ENCODE measurements around the gene FOXA3. TPM values are rescaled to one million over a fixed set of nuclear protein-coding genes. Genes with fewer than 3 reads are reported as not detected.

Gene FOXA3
- total and polyA plus RNA-seq, 5 experiments from 2014 or later = not detected

DNA sequence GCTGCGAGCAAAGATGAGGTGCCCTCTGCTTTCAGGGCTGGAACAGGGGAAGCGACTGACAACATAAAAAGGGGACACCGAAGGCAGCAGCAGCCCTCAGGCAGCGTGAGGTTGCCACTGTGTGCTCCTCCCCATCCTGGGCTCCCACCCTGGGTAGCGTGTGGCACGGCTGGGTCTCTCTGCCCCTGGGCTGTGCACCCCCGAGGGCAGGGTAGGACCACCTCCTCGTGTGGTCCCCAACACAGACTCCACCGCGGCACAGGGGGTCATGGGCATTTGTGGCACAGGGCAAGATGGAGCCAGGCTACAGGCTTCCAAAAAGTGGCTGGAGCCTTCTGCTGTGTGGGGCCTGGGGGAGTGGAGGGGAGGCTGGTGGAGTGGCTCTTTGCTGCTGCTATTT lies 42.6 kb upstream of the FOXA3 start:
- ATAC-seq = no peak
- no peaks in the 10 kb centered on the region for H3K27me3 Mint-ChIP-seq
- no peak overlapping the region for H3K4me3 Mint-ChIP-seq
- POLR2A ChIA-PET = no interaction called here
- H3K4me1 Mint-ChIP-seq = peaks cover 0 to 12% (median 7%) of the 10 kb centered on the region in 4 donors
- H3K9me3 Mint-ChIP-seq = no peaks in the 10 kb centered on the region
- peak overlapping the region in 2 of 10 donors; percentile 65 to 72 for H3K27ac Mint-ChIP-seq
- DNase-seq = no peak
- peaks cover 0 to 30% (median 6%) of the 10 kb centered on the region in 3 donors for H3K36me3 Mint-ChIP-seq

DNA sequence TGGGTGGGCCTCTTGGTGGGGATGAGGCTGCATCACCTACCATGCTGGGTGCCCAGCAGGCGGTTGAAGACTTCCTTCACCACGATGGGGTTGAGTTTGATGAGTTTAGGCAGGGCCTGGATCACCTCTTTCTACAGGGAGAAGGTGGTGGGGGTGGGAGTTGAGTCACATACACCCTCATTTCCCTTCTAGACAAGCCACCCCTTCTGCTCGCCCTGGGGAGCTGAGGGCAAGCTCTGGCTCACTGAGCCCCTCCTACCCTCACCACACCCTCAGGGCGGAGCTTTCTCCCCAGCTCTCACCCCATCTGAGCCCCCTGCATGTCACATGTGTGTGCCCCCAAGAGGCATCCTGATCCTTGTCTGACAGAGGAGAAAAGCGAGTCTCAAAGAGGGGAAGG lies 41.4 kb upstream of the FOXA3 start:
- no peaks in the 10 kb centered on the region for H3K9me3 Mint-ChIP-seq
- peaks cover 0 to 6% (median 4%) of the 10 kb centered on the region in 4 donors for H3K4me1 Mint-ChIP-seq
- no peak overlapping the region for H3K27ac Mint-ChIP-seq
- no peak for DNase-seq
- ATAC-seq = no peak
- H3K27me3 Mint-ChIP-seq = no peaks in the 10 kb centered on the region
- peaks cover 0 to 38% (median 6%) of the 10 kb centered on the region in 3 donors for H3K36me3 Mint-ChIP-seq
- POLR2A ChIA-PET = interaction anchor here (0.7 to 0.9 kb wide), 2 partner anchors 8 to 9 kb away, joined by 3 to 4 read pairs; partner anchors contain the start of gene RSPH6A
- H3K4me3 Mint-ChIP-seq = no peak overlapping the region

DNA sequence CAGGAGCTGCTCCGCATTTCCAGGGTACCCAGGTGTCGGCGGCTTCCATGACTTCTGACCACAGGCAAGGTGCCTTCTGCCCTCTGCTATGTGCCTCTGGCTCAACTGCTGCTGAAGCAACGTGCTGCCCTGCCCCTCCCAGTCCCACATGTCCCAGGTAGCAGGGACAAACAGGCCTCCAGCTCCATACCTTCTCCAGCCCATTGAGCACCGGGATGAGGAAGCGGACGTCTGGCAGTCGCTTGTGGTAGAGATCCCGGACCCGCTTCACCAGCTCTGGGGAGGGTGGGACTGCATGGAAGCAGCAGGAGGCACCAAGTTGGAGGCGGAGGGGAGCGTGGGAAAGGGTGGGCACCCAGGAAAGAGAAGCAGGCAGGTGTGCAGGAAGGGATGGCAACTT lies 40.9 kb upstream of the FOXA3 start:
- H3K9me3 Mint-ChIP-seq = no peaks in the 10 kb centered on the region
- POLR2A ChIA-PET = interaction anchor here (0.7 kb wide), 1 partner anchor 9 kb away, joined by 4 read pairs; the partner anchor contains the start of gene RSPH6A
- H3K27me3 Mint-ChIP-seq = no peaks in the 10 kb centered on the region
- ATAC-seq (no peak), DNase-seq (no peak)
- no peak overlapping the region for H3K27ac Mint-ChIP-seq
- peaks cover 0 to 6% (median 4%) of the 10 kb centered on the region in 4 donors for H3K4me1 Mint-ChIP-seq
- peaks cover 0 to 41% (median 9%) of the 10 kb centered on the region in 3 donors for H3K36me3 Mint-ChIP-seq
- H3K4me3 Mint-ChIP-seq = no peak overlapping the region

DNA sequence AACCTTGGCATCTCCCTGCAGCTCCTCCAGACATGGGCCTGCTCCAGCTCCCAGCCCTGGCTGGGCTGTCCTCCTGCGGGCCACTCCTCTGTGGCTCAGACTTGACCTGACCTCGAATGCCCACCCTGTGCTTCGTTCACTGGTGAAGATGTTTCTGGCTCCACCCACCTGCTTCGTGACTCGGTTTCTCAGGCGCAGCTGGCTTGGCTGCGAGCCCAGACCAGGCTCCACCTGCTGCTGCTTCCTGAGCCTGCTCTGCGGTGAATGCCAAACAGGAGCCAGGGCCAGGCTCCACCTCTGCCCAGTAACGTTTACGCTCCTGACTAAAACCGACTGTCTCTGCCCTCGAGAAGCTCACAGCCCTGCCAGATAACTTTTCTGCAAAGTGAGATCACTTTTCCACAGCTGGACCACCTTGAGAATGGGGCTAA lies 40.1 kb upstream of the FOXA3 start:
- Mint-ChIP-seq H3K4me1 (peaks cover 0 to 6% (median 4%) of the 10 kb centered on the region in 4 donors), H3K27me3 (no peaks in the 10 kb centered on the region), H3K4me3 (peak overlapping the region in 2 of 10 donors; percentile 62 to 70), H3K36me3 (peaks cover 0 to 50% (median 16%) of the 10 kb centered on the region in 3 donors), H3K27ac (peak overlapping the region in 6 of 10 donors; percentile 45 to 84 (median 72)), H3K9me3 (no peaks in the 10 kb centered on the region)
- POLR2A ChIA-PET = no interaction called here
- no peak for ATAC-seq
- no peak for DNase-seq

DNA sequence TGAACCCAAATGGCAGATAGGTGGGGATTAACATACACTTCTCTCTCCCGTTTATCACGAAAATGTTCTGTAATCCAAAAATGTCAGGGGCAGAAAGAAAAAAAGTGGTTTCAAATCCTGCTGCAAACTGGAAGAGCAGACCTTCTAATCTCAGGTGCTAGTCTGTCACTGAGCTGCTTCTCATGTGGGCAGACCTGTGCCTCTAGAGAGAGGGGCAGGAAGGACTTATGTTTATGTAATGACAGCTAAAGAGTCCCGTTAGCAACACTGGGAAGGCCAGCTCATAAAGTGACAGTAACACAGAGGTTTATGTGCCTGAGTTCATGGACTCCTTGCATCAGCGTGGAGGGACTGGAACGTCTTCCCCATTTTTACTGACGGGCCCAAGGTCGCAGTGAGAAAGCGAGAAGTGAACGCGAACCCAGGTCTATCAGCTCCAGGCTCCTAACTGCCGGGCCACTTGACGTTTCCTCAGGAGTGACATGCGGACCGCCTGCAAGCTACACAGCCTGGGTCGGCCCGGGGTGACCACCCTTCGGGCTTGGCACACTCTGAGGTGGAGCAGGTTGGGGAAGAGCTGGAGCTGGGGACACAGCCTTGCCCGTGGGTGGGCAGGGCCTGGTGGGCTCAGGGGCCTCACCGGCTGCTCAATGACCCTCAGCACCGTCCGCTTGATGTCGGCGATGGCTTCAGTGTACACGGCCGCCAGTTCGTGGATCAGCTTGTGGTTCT lies 39.4 kb upstream of the FOXA3 start:
- Mint-ChIP-seq H3K36me3 (peaks cover 0 to 54% (median 19%) of the 10 kb centered on the region in 3 donors), H3K4me1 (peaks cover 0 to 6% (median 4%) of the 10 kb centered on the region in 4 donors), H3K27ac (peak overlapping the region in 7 of 10 donors; percentile 45 to 84 (median 71)), H3K9me3 (no peaks in the 10 kb centered on the region), H3K4me3 (peak overlapping the region in 3 of 10 donors; percentile 52 to 70 (median 62)), H3K27me3 (no peaks in the 10 kb centered on the region)
- DNase-seq (no peak), ATAC-seq (peak in 1 of 2 donors; percentile 32)
- POLR2A ChIA-PET = interaction anchor here (0.7 kb wide), 1 partner anchor 12 kb away, joined by 3 read pairs; no protein-coding TSS in a partner anchor

- H3K4me3 Mint-ChIP-seq = no peak overlapping the region
Observed at GRCh38 chr19:45825263-45825605, 38.9 kb upstream of the FOXA3 start.

DNA sequence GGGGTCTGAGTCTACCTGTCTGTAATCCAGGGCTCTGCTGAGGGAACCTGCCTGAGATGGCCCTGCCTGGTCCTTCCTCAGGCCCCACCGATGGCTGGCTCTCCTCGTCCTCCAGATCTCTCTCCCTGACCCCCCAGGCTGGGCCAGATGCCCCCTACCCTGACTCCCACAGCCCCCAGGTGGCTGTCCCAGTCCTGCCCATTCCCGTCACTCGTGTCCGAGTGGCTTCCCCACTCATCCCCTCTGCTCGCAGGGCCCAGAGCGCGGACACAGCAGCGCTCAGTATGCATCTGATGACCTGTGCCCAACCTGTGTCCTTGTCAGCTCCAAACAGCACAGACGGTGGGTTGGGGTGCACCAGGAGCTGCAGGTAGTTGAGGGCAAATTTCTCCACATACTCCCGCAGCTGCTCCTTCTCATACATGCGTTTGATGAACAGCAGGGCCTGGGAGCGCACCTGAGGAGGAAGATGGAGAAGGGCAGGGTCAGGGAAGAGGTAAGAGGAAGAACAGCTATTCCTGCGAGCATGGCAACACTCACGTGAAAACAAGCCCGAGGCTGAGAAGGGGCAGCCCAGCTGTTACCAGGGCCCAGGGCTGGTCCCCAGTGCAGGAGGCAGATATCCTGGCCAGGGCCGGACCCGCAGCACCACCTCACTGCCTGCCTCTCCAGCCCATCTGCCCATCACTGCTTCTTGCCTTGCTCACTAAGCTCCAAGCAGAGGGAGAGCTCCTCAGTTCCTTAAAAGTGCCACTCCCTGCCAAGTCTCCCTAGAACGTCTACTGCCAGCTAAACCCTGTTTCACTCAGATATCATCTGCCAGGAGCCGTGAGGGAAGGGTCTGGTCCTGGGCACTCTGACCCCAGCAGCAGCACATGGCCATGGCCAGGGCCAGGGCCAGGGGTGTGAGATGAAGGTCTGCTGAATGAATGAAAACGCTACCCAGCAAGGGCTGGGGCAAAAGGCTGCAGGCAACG lies 37.9 kb upstream of the FOXA3 start:
- Mint-ChIP-seq H3K4me3 (no peak overlapping the region), H3K27me3 (no peaks in the 10 kb centered on the region), H3K36me3 (peaks cover 0 to 61% (median 23%) of the 10 kb centered on the region in 3 donors), H3K9me3 (no peaks in the 10 kb centered on the region), H3K27ac (peak overlapping the region in 3 of 10 donors; percentile 29 to 68 (median 56)), H3K4me1 (peaks cover 3 to 6% (median 4%) of the 10 kb centered on the region in 4 donors)
- DNase-seq (no peak), ATAC-seq (no peak)
- POLR2A ChIA-PET = no interaction called here

More at GRCh38 chr19:45825263-45825605, 38.9 kb upstream of the FOXA3 start:
- H3K4me1 Mint-ChIP-seq = peaks cover 2 to 6% (median 4%) of the 10 kb centered on the region in 4 donors
- no peaks in the 10 kb centered on the region for H3K27me3 Mint-ChIP-seq
- no peak for ATAC-seq
- peaks cover 0 to 58% (median 22%) of the 10 kb centered on the region in 3 donors for H3K36me3 Mint-ChIP-seq
- POLR2A ChIA-PET = interaction anchor here (0.7 kb wide), 1 partner anchor 12 kb away, joined by 3 read pairs; no protein-coding TSS in a partner anchor
- H3K9me3 Mint-ChIP-seq = no peaks in the 10 kb centered on the region
- no peak for DNase-seq
- H3K27ac Mint-ChIP-seq = no peak overlapping the region

- POLR2A ChIA-PET = no interaction called here
- no peak for ATAC-seq
- Mint-ChIP-seq H3K27me3 (no peaks in the 10 kb centered on the region), H3K36me3 (peaks cover 0 to 66% (median 27%) of the 10 kb centered on the region in 3 donors), H3K4me3 (no peak overlapping the region), H3K4me1 (peaks cover 3 to 6% (median 5%) of the 10 kb centered on the region in 4 donors), H3K9me3 (no peaks in the 10 kb centered on the region), H3K27ac (peak overlapping the region in 1 of 10 donors; percentile 56)
- DNase-seq = no peak
Observed at GRCh38 chr19:45826934-45827333, 37.2 kb upstream of the FOXA3 start.

DNA sequence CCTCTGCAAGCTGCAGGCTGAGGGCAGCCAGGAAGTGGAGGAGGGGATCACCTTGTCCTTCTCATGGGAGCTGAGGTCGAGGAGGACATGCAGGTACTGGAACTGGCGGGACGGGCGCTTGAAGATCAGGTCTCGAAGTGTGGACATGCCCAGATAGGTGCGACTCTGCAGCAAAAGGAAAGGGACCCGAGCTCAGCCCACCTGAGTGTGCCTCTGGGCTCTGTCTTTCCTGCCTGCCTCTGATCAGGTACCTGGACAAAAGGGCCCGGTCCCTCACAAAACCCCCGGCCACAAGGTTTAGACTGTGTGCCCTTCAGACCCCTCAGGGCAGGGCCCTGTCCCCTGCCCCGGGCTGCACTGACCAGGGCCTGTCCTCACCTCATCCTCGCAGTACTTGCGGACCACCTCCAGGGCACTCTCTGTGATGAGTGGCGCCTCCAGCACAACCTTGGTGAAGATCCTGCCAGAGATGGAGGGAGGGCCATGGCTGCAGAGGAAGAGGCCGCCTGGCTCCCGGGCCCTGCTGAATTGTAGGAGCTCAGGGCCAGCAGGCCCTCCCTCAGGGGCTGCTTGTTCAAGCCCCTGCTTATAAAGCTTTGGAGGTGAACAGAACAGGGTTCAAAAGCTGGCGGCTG lies 36.5 kb upstream of the FOXA3 start:
- Mint-ChIP-seq H3K4me3 (no peak overlapping the region), H3K4me1 (peaks cover 3 to 6% (median 5%) of the 10 kb centered on the region in 4 donors), H3K36me3 (peaks cover 0 to 73% (median 30%) of the 10 kb centered on the region in 3 donors), H3K27me3 (no peaks in the 10 kb centered on the region), H3K27ac (peak overlapping the region in 1 of 10 donors; percentile 25), H3K9me3 (no peaks in the 10 kb centered on the region)
- DNase-seq (no peak), ATAC-seq (no peak)
- POLR2A ChIA-PET = no interaction called here

DNA sequence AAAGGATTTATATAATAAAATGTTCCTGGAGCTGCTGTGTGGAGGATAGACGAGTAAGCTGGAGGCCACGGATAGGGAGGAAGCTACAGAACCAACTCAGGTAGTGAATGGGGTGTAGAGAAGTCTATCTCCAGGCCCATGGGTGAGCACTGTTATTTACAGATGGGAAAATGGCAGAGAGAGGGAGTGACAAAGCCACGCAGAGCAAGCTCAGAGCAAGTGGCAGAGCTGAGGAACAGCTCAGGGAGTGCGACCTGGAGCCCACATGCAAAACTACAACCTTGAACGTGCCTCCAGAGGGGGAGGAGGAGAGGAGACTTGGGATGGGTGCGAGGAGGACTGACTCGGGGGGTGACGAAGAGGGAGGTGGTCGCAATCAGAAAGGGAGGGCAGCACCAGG lies 35.6 kb upstream of the FOXA3 start:
- DNase-seq = no peak
- H3K4me1 Mint-ChIP-seq = peaks cover 3 to 6% (median 5%) of the 10 kb centered on the region in 4 donors
- no peak overlapping the region for H3K4me3 Mint-ChIP-seq
- no peak for ATAC-seq
- peaks cover 0 to 77% (median 30%) of the 10 kb centered on the region in 3 donors for H3K36me3 Mint-ChIP-seq
- peak overlapping the region in 2 of 10 donors; percentile 60 to 80 for H3K27ac Mint-ChIP-seq
- H3K27me3 Mint-ChIP-seq = no peaks in the 10 kb centered on the region
- POLR2A ChIA-PET = interaction anchor here (0.6 kb wide), 1 partner anchor 773 kb away, joined by 3 read pairs; no protein-coding TSS in a partner anchor
- no peaks in the 10 kb centered on the region for H3K9me3 Mint-ChIP-seq

GRCh38 chr19:45828945-45829344 lies 35.2 kb upstream of the FOXA3 start:
- Mint-ChIP-seq H3K27me3 (no peaks in the 10 kb centered on the region), H3K9me3 (no peaks in the 10 kb centered on the region), H3K27ac (peak overlapping the region in 3 of 10 donors; percentile 46 to 60 (median 48)), H3K36me3 (peaks cover 0 to 81% (median 30%) of the 10 kb centered on the region in 3 donors), H3K4me3 (no peak overlapping the region), H3K4me1 (peaks cover 3 to 6% (median 5%) of the 10 kb centered on the region in 4 donors)
- POLR2A ChIA-PET = interaction anchor here (0.6 kb wide), 1 partner anchor 773 kb away, joined by 3 read pairs; no protein-coding TSS in a partner anchor
- ATAC-seq = no peak
- DNase-seq = no peak

DNA sequence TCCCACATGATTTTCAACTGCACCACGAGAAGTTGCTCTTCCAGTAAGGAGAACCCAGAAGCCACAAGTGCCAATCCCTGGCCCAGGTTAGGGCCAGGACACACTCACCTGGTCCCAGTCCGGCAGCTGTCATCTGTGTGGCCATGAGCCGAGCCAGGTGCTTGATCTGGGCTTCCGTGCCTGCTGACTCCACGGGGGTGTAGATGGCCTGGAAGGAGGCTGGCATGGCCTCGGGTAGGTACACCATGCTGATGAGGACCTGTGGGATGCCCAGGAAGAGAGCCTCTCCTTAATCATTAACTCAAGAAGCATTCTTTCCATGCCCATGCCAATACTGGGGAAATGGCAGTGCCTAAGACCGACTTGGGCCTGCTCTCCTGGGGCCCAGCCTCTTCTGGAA lies 29.2 kb upstream of the FOXA3 start:
- Mint-ChIP-seq H3K4me1 (peaks cover 0 to 5% (median 0%) of the 10 kb centered on the region in 4 donors), H3K36me3 (peaks cover 0 to 95% (median 40%) of the 10 kb centered on the region in 3 donors), H3K4me3 (no peak overlapping the region), H3K27ac (peak overlapping the region in 2 of 10 donors; percentile 29 to 89), H3K27me3 (no peaks in the 10 kb centered on the region), H3K9me3 (no peaks in the 10 kb centered on the region)
- ATAC-seq = no peak
- no peak for DNase-seq
- POLR2A ChIA-PET = no interaction called here

All from naive thymus-derived CD8-positive, alpha-beta T cell (primary cell).